WI38 (cell line): ENCODE data around the gene CAMK4.

Experiments
- H3K4me3 ChIP-seq: 2 replicates; pipeline ENCODE4 v1.5.1; 2011; ENCODE audit warnings: low read depth, mild to moderate bottlenecking, control low read depth, low read length
- CTCF ChIP-seq: IDR thresholded peaks from 2 replicates; pipeline ENCODE4 v1.5.1; 2012; ENCODE audit warnings: low read depth, mild to moderate bottlenecking, control low read depth, low read length

CAMK4 gene

GRCh38 chr5:111360173-111360572, 136.0 kb downstream of the CAMK4 start:
- TF ChIP-seq CTCF = no peak

GRCh38 chr5:111364992-111365391, 140.8 kb downstream of the CAMK4 start:
- H3K4me3 ChIP-seq = no peak overlapping the region
- no peak for TF ChIP-seq CTCF

More at GRCh38 chr5:111360173-111360572, 136.0 kb downstream of the CAMK4 start:
- H3K4me3 ChIP-seq = no peak overlapping the region

- no peak for TF ChIP-seq CTCF
Measured at GRCh38 chr5:111366388-111366787, 142.2 kb downstream of the CAMK4 start.

GRCh38 chr5:111367115-111367514, 142.9 kb downstream of the CAMK4 start:
- TF ChIP-seq CTCF = no peak
- no peak overlapping the region for H3K4me3 ChIP-seq

More at GRCh38 chr5:111366388-111366787, 142.2 kb downstream of the CAMK4 start:
- H3K4me3 ChIP-seq = no peak overlapping the region

GRCh38 chr5:111372799-111373198, 148.6 kb downstream of the CAMK4 start:
- H3K4me3 ChIP-seq = no peak overlapping the region
- TF ChIP-seq CTCF = no peak

- no peak for TF ChIP-seq CTCF
- no peak overlapping the region for H3K4me3 ChIP-seq
Measured at GRCh38 chr5:111374380-111374779, 150.2 kb downstream of the CAMK4 start.

- no peak overlapping the region for H3K4me3 ChIP-seq
- no peak for TF ChIP-seq CTCF
Measured at GRCh38 chr5:111375645-111376044, 151.5 kb downstream of the CAMK4 start.
